Stimulated activated CD8-positive, alpha-beta memory T cell treated with anti-CD3 and anti-CD28 coated beads, Interleukin-2, amount 100 ng/mL, for 48 hours (primary cell): Measurements from ENCODE around the gene LINC01488.

Experiments
- DNase-seq, 2 donors: peaks; one replicate each; pipeline ENCODE4 v3.0.0-alpha.2; 2020; ENCODE audit warnings: low read depth in 2 of 2

Gene LINC01488

DNA sequence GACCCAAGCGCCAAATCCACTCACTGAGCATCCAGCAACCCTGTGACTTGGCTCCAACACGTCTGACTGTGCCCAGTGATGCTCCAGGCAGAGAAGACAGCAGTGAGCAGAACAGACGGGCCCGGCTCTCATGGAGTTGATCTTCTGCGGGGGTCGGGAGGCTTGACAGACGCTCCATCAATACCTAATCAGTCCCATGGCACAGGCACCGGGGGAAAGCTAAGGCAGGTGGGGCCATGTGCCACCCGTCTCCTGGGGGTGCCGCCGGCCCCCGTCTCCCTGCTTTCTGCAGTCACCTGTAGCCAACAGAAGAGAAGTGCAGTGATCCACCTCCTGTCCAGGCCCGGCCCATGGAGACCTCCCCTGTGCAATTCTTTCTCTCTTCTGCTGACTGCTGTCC, 47.5 kb downstream of the LINC01488 start:
- DNase-seq: no peak

- no peak for DNase-seq
Observed at GRCh38 chr11:69530278-69531070, 49.0 kb downstream of the LINC01488 start.

DNA sequence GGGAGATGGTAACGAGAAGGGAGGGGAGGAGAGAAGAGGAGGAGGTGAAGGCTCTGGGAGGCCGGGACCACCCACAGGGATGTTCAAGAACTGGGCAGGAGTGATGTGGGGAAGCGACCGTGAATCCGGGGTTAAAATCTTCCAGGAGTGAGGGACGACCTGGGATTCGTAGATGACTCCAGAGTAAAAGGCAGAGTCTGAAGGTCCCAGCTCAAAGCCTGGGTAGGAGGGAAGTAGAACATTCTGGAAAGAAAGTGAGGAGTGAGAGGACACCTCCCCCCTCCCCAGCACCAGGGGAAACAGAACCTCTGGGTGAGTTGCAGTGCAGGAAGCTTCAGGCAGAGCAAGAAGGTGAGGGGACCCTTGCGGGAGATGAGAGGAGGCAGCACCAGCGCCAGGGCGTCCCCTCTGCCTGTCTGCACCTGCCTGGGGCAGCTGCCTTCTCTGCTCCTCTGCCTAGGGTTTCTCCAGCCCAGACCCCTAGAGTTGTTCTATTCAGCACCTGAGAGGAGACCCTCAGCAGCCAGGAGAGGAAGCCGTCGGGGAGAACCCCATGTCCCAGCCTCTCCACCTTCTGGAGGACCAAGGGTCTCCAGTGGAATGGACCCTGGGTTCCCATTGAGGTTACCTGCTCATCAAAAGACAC, 49.7 kb downstream of the LINC01488 start:
- no peak for DNase-seq

DNA sequence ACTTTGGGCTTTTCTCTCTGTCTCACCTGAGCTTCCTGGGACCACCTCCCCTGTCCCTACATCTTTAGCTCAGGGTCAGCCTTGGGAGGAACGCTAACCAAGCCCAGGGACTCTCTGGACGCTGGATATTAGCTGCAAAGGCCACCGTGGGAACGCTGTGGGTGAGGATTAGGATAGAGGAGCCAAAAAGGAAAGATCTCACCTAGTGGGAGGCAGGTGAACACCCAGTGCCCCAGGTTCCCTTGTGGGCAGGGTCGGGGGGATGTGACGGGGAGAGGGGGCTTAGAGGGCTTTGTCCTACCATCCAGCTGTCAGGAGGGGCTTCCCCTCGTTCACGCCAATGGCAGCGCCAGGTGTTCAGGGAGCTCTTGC, 50.2 kb downstream of the LINC01488 start:
- no peak for DNase-seq

DNA sequence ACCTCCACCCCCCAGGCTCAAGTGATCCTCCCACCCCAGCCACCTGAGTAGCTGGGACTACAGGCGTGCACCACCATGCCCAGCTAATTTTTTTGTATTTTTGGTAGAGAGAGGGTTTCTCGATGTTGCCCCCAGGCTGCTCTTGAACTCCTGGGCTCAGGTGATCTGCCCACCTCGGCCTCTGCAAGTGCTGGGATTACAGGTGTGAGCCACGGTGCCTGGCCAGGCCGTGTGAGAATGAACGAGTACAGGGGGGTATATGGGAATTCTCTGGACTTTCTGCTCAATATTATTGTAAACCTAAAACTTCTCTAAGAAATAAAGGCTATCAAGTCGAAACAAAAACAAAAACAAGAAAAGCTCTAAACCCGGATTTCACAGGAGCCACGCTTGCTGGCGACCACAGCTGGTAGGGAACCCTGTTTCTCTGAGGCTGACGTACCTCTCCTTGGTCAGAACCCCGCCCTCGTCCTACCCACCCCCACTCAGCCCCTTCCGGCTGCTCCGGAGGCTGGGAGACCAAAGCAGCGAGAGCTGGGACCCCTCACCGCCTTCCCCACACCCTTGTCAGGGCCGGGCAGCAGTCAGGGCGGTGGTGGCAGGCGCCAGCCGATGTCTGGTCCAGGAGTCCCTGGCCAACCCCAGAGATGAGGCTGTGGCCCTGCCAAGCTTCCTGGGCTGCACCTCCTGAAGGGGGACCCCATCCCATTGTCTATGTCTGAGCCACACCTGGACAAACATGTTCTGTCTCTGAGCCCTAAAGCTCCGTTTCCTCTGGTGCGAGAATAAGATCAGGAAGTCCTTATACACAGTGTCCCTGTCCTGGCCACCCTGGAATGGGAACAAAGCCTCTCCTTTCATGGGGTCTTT, 52.1 kb downstream of the LINC01488 start:
- DNase-seq: no peak

GRCh38 chr11:69534166-69534530, 52.7 kb downstream of the LINC01488 start:
- no peak for DNase-seq

- no peak for DNase-seq
Observed at GRCh38 chr11:69535908-69536307, 54.4 kb downstream of the LINC01488 start.

GRCh38 chr11:69536406-69536805, 54.9 kb downstream of the LINC01488 start:
- no peak for DNase-seq

GRCh38 chr11:69537126-69537525, 55.7 kb downstream of the LINC01488 start:
- DNase-seq: no peak

DNA sequence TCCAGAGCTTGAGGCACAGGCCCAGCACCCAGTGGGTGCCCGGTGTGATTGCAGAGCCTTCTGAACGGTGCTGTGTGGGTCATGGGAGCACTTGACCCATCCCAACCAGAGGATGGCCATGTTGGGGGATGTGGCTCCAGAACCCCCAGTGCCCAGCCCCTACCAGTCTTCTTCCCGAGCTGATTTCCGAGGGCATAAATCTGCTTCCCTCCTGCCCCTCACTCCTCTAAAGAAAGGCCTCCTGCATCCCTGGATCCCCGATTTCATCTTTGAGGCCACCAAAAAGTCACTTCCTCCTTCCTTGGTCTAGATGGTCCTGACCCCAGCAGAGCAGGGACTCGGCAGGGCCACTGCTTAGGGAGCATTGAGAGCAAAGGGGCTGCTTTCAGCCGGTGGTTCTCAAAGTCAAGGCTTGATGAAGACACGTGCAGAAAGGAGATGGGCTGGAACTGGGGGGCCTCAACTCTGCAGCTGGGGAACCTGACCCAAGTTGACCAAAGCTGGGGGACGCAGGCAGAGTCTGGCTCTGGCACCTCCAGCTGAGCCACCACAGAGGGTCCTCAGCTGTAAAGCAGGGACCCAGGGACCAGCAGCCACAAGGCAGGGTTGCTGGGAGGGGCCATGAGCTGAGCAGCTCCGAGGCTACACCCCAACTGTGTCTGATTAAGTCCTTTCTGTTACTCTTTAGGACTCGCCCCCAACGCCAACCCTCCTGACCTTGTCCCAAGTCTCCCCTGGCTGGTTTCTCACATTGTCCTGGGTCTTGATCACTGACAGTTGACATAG, 56.6 kb downstream of the LINC01488 start:
- DNase-seq: no peak

GRCh38 chr11:69538854-69539253, 57.4 kb downstream of the LINC01488 start:
- no peak for DNase-seq

DNA sequence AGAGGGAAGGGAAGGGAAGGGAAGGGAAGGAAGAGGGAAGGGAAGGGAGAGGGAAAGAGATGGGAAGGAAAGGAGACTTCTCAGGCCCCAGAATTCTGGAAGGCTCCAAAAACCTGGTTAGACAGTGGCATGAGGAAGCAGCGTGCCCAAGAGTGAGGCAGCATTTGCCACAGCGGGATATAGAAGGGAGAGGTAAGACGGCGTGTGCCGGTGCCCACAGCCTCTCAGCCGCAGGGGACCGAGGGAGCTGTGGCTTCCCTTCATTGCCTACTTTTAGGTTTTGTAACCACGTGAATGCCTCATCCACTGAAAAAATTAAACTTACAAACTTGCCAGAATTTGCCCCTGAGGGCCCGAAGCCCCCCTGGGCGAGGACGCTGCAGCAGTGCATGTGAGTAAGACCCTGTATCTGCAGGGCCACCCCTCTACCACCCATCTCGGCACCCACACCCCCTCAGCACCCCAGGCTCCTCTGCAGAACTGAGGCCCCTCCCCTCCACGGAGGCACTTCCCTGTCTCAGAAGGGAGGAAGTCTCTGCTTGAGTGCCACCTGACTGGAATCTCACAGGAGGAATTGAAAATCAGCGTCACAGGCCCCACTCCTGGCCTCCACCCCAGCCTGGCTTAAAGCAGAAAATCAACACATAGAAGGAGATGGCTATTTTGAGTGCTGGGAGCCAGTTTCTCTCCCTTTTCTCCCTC, 58.1 kb downstream of the LINC01488 start:
- DNase-seq: no peak

GRCh38 chr11:69540118-69541000, 58.9 kb downstream of the LINC01488 start:
- no peak for DNase-seq

- DNase-seq: no peak
Observed at GRCh38 chr11:69541001-69541285, 59.5 kb downstream of the LINC01488 start.

DNA sequence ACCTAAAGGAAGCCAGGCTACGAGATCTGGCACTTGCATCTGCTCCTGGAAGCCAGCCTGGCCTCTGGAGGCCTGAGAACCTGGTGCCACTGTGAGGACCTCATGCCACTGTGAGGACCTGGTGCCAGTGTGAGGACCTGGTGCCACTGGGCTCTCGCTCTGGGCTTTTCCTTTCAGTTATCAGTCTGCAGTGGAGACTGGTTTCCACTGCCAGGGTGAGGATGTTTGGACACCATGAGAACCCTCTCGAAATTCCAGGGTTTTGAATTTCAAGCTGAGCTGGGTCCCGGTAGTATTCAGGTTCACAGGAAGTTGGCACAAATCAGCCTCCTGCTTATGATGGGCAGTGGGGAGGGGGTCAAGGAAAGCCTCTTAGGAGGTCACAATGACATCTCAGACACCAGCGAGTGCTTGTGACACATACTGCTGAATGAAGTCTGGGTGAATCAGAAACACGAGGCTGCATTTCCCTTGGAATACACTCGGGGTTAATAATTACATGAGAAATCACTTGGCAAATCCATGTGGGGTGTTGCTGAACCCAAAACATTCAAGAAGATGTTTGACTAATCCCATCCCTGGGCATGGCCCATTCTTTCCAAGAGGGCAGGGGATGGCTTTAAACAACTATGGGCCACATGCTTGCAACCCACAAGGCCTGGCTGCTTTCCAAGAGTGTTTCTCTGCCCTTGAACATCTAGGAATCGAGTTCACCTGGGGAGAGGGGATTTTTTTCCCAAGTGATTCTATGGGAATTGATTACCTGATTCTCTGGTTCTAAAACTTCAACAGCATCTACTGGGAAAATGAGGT, 60.2 kb downstream of the LINC01488 start:
- DNase-seq: no peak

GRCh38 chr11:69542314-69543168, 61.1 kb downstream of the LINC01488 start:
- DNase-seq: no peak
